ENCODE measurements around the gene DIAPH1.

DIAPH1 gene

GRCh38 chr5:141565826-141566570 lies 52.8 kb downstream of the DIAPH1 start:
- DNase-seq (ENCODE audit: low read depth in 2 of 3, low spot score in 2 of 3), result no peak

GRCh38 chr5:141564216-141564692 lies 54.5 kb downstream of the DIAPH1 start:
- peak in 1 of 3 experiments; percentile 24 for DNase-seq (ENCODE audit: low read depth in 2 of 3, low spot score in 2 of 3)

GRCh38 chr5:141560725-141561483 lies 57.9 kb downstream of the DIAPH1 start:
- DNase-seq (ENCODE audit: low read depth in 2 of 3, low spot score in 2 of 3), result no peak

- no peak for DNase-seq (ENCODE audit: low read depth in 2 of 3, low spot score in 2 of 3)
Measured at GRCh38 chr5:141560151-141560550, 58.6 kb downstream of the DIAPH1 start.

GRCh38 chr5:141559461-141559860 lies 59.3 kb downstream of the DIAPH1 start:
- DNase-seq (ENCODE audit: low read depth in 2 of 3, low spot score in 2 of 3), result no peak

GRCh38 chr5:141558150-141558549 lies 60.6 kb downstream of the DIAPH1 start:
- DNase-seq (ENCODE audit: low read depth in 2 of 3, low spot score in 2 of 3), result no peak

- peak; percentile 15 to 55 (median 52) for DNase-seq (ENCODE audit: low read depth in 2 of 3, low spot score in 2 of 3)
Measured at GRCh38 chr5:141557681-141558136, 61.1 kb downstream of the DIAPH1 start.

GRCh38 chr5:141547921-141548320 lies 70.9 kb downstream of the DIAPH1 start:
- DNase-seq (ENCODE audit: low read depth in 2 of 3, low spot score in 2 of 3), result no peak

GRCh38 chr5:141547488-141547887 lies 71.3 kb downstream of the DIAPH1 start:
- DNase-seq (ENCODE audit: low read depth in 2 of 3, low spot score in 2 of 3), result no peak

- no peak for DNase-seq (ENCODE audit: low read depth in 2 of 3, low spot score in 2 of 3)
Measured at GRCh38 chr5:141543053-141543452, 75.7 kb downstream of the DIAPH1 start.

GRCh38 chr5:141534492-141535213 lies 84.1 kb downstream of the DIAPH1 start:
- DNase-seq (ENCODE audit: low read depth in 2 of 3, low spot score in 2 of 3), result no peak

- no peak for DNase-seq (ENCODE audit: low read depth in 2 of 3, low spot score in 2 of 3)
Measured at GRCh38 chr5:141533897-141534296, 84.9 kb downstream of the DIAPH1 start.

GRCh38 chr5:141532726-141533125 lies 86.1 kb downstream of the DIAPH1 start:
- no peak for DNase-seq (ENCODE audit: low read depth in 2 of 3, low spot score in 2 of 3)

GRCh38 chr5:141529873-141530272 lies 88.9 kb downstream of the DIAPH1 start:
- no peak for DNase-seq (ENCODE audit: low read depth in 2 of 3, low spot score in 2 of 3)

- DNase-seq (ENCODE audit: low read depth in 2 of 3, low spot score in 2 of 3), result no peak
Measured at GRCh38 chr5:141529002-141529401, 89.8 kb downstream of the DIAPH1 start.

GRCh38 chr5:141528291-141528984 lies 90.4 kb downstream of the DIAPH1 start:
- DNase-seq (ENCODE audit: low read depth in 2 of 3, low spot score in 2 of 3), result no peak

- no peak for DNase-seq (ENCODE audit: low read depth in 2 of 3, low spot score in 2 of 3)
Measured at GRCh38 chr5:141527426-141527825, 91.4 kb downstream of the DIAPH1 start.

GRCh38 chr5:141525653-141526052 lies 93.1 kb downstream of the DIAPH1 start:
- DNase-seq (ENCODE audit: low read depth in 2 of 3, low spot score in 2 of 3), result no peak

- DNase-seq (ENCODE audit: low read depth in 2 of 3, low spot score in 2 of 3), result peak in 2 of 3 experiments; percentile 16 to 19
Measured at GRCh38 chr5:141524604-141525597, 93.9 kb downstream of the DIAPH1 start.

GRCh38 chr5:141523991-141524390 lies 94.8 kb downstream of the DIAPH1 start:
- no peak for DNase-seq (ENCODE audit: low read depth in 2 of 3, low spot score in 2 of 3)
